Progenitor cell of endocrine pancreas (in vitro differentiated cells): ENCODE data around the gene GBP1. TPM values are rescaled to one million over a fixed set of nuclear protein-coding genes. Genes with fewer than 3 reads are reported as not detected.

ENCODE experiments used
- DNase-seq: peaks from one replicate; pipeline ENCODE4 v3.0.0; 2021; ENCODE audit warnings: low spot score; ENCODE audit not compliant: unreplicated experiment
- H3K27ac Mint-ChIP-seq: 2 replicates; pipeline ENCODE4 v1.8.0; 2021; ENCODE audit warnings: mild to moderate bottlenecking, moderate library complexity, mixed read lengths
- H3K27me3 Mint-ChIP-seq: 2 replicates; pipeline ENCODE4 v1.8.0; 2021; ENCODE audit warnings: mixed read lengths
- H3K36me3 Mint-ChIP-seq: 2 replicates; pipeline ENCODE4 v1.8.0; 2022; ENCODE audit warnings: mixed read lengths; ENCODE audit not compliant: insufficient read depth
- H3K4me1 Mint-ChIP-seq: 2 replicates; pipeline ENCODE4 v1.8.0; 2021; ENCODE audit warnings: low read depth, mixed read lengths
- H3K4me3 Mint-ChIP-seq: 2 replicates; pipeline ENCODE4 v1.8.0; 2021; ENCODE audit warnings: low read depth, mild to moderate bottlenecking, moderate library complexity, mixed read lengths
- H3K9me3 Mint-ChIP-seq: 2 replicates; pipeline ENCODE4 v1.8.0; 2021; ENCODE audit warnings: low read depth, mixed read lengths
- CTCF ChIP-seq: fragments of 200-600 bp; sonication (generic); IDR thresholded peaks from one replicate; pipeline ENCODE4 v1.5.0; 2021; ENCODE audit warnings: antibody characterized with exemption, mild to moderate bottlenecking; ENCODE audit not compliant: unreplicated experiment
- total RNA-seq: library from RNA; stranded (reverse); gene quantifications from 2 replicates; pipeline ENCODE4 v1.2.1, GENCODE V29; 2021

GBP1 gene
- total RNA-seq, 1 donor from 2014 or later = not detected

GRCh38 chr1:89104147-89104546 lies 39.1 kb upstream of the GBP1 start:
- no peaks in the 10 kb centered on the region for H3K4me1 Mint-ChIP-seq
- TF ChIP-seq CTCF = no peak
- no peak overlapping the region for H3K4me3 Mint-ChIP-seq
- no peaks in the 10 kb centered on the region for H3K36me3 Mint-ChIP-seq
- H3K9me3 Mint-ChIP-seq = no peaks in the 10 kb centered on the region
- DNase-seq = no peak
- H3K27me3 Mint-ChIP-seq = no peaks in the 10 kb centered on the region
- no peak overlapping the region for H3K27ac Mint-ChIP-seq

- Mint-ChIP-seq H3K27ac (no peak overlapping the region), H3K4me3 (no peak overlapping the region), H3K9me3 (peaks cover 4% of the 10 kb centered on the region), H3K36me3 (peaks cover 1% of the 10 kb centered on the region), H3K27me3 (no peaks in the 10 kb centered on the region), H3K4me1 (no peaks in the 10 kb centered on the region)
- DNase-seq = no peak
- no peak for TF ChIP-seq CTCF
These were observed 37.0 kb upstream of the GBP1 start for GRCh38 chr1:89102021-89102420.

- Mint-ChIP-seq H3K36me3 (peaks cover 3% of the 10 kb centered on the region), H3K9me3 (peaks cover 14% of the 10 kb centered on the region), H3K27me3 (no peaks in the 10 kb centered on the region), H3K27ac (no peak overlapping the region), H3K4me3 (no peak overlapping the region), H3K4me1 (no peaks in the 10 kb centered on the region)
- no peak for DNase-seq
- TF ChIP-seq CTCF = no peak
These were observed 35.4 kb upstream of the GBP1 start for GRCh38 chr1:89100412-89100811.

GRCh38 chr1:89098857-89099256 lies 33.8 kb upstream of the GBP1 start:
- no peak overlapping the region for H3K4me3 Mint-ChIP-seq
- H3K27ac Mint-ChIP-seq = no peak overlapping the region
- no peak for DNase-seq
- no peaks in the 10 kb centered on the region for H3K27me3 Mint-ChIP-seq
- peaks cover 3% of the 10 kb centered on the region for H3K36me3 Mint-ChIP-seq
- no peak for TF ChIP-seq CTCF
- H3K4me1 Mint-ChIP-seq = no peaks in the 10 kb centered on the region
- H3K9me3 Mint-ChIP-seq = peaks cover 18% of the 10 kb centered on the region

- Mint-ChIP-seq H3K4me3 (no peak overlapping the region), H3K36me3 (peaks cover 3% of the 10 kb centered on the region), H3K4me1 (no peaks in the 10 kb centered on the region), H3K9me3 (peaks cover 18% of the 10 kb centered on the region), H3K27ac (no peak overlapping the region), H3K27me3 (no peaks in the 10 kb centered on the region)
- TF ChIP-seq CTCF = no peak
- DNase-seq = no peak
These were observed 30.7 kb upstream of the GBP1 start for GRCh38 chr1:89095737-89096136.
